Natural killer cell (primary cell): Measurements from ENCODE around the gene BTG3. TPM values are rescaled to one million over a fixed set of nuclear protein-coding genes. Genes with fewer than 3 reads are reported as not detected.

Experiments used
- ATAC-seq, 3 donors: fragments of 150-1000 bp in 2 of 3; fragments of 200-7000 bp in 1 of 3; cut with Tn5 transposase; 1 replicate in 1 of 3; 2 replicates in 2 of 3; pipeline ENCODE4 v1.10.0; 2021; ENCODE audit warnings: mild to moderate bottlenecking in 2 of 3, moderate library complexity in 2 of 3
- DNase-seq, 2 donors: peaks; one replicate each; pipeline versions ENCODE4 v3.0.0 to v3.0.0-alpha.2; 2013 to 2021; ENCODE audit warnings: mixed read lengths in 1 of 2
- H3K27ac ChIP-seq: one replicate; pipeline ENCODE4 v1.5.1; 2013; ENCODE audit warnings: mild to moderate bottlenecking, low read length
- H3K27me3 ChIP-seq: one replicate; pipeline ENCODE4 v1.6.1; 2013; ENCODE audit warnings: low read length; ENCODE audit not compliant: control insufficient read depth, insufficient read depth
- H3K36me3 ChIP-seq: one replicate; pipeline ENCODE4 v1.6.1; 2013; ENCODE audit warnings: low read length; ENCODE audit not compliant: control insufficient read depth, insufficient read depth
- H3K4me1 ChIP-seq: one replicate; pipeline ENCODE4 v1.6.1; 2013; ENCODE audit warnings: low read length; ENCODE audit not compliant: control insufficient read depth, insufficient read depth
- H3K4me3 ChIP-seq: one replicate; pipeline ENCODE4 v1.5.1; 2013; ENCODE audit warnings: low read length
- H3K9me3 ChIP-seq: one replicate; pipeline ENCODE4 v1.6.1; 2013; ENCODE audit warnings: low read length; ENCODE audit not compliant: control insufficient read depth, insufficient read depth
- H3K27ac Mint-ChIP-seq, 2 donors: one replicate each; pipeline ENCODE4 v1.8.0; 2022; ENCODE audit warnings: mild to moderate bottlenecking in 2 of 2, mixed read lengths in 2 of 2, moderate library complexity in 1 of 2
- H3K27me3 Mint-ChIP-seq, 2 donors: one replicate each; pipeline ENCODE4 v1.8.0; 2022; ENCODE audit warnings: low read depth in 2 of 2, mixed read lengths in 2 of 2
- H3K36me3 Mint-ChIP-seq: one replicate; pipeline ENCODE4 v1.8.0; 2022; ENCODE audit warnings: mixed read lengths
- H3K4me1 Mint-ChIP-seq, 2 donors: one replicate each; pipeline ENCODE4 v1.8.0; 2022; ENCODE audit warnings: mixed read lengths in 2 of 2
- H3K4me3 Mint-ChIP-seq: one replicate; pipeline ENCODE4 v1.8.0; 2022; ENCODE audit warnings: mild to moderate bottlenecking, moderate library complexity, mixed read lengths
- H3K9me3 Mint-ChIP-seq, 2 donors: one replicate each; pipeline ENCODE4 v1.8.0; 2022; ENCODE audit warnings: mixed read lengths in 2 of 2
- WGBS: methylation state at CpG from one replicate; pipeline ENCODE4 v1.1.7; 2013; ENCODE audit warnings: missing lambda C conversion rate; ENCODE audit not compliant: insufficient coverage; 5-methylcytosine and 5-hydroxymethylcytosine counted together
- intact Hi-C: fragments of 100-400 bp; cut with micrococcal nuclease; formaldehyde crosslinking; loops from one replicate; pipeline ENCODE4 v1.14.2; 2022
- total RNA-seq, 4 donors: library from RNA; stranded (reverse); fragments of 120-200 nt in 1 of 4; gene quantifications; one replicate each; pipeline versions ENCODE4 v1.2.3 to v1.2.4, GENCODE V29; 2013 to 2022
- TF ChIP-seq, protein P1 (sequence below): fragments of 200-600 bp; IDR thresholded peaks from one replicate; pipeline ENCODE4 v1.8.0; 2022; ENCODE audit warnings: antibody characterized with exemption

Gene BTG3
- total RNA-seq, 3 donors from 2014 or later (not counting 1 experiment from before 2014, with no cell fraction given) = 57.5 to 88.8 (median 70.9) TPM

DNA sequence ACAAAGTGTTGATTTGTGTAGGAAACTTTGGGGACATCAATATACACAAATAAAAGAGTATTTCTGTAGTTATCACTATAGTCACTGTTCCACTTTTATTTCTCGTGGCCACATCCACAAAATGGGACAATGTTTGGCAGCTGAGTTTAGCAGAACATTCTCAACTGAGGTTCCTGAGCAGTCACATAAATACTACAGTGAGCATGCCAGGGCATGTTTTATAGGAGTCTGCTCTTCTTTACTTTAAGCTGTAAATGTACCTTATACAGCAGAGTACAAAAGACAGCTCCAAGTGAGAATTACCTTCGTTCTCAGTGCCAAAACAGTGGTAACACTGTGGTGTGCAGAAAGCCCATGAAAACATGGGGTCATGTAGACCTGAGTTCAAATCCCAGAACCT, 5.0 kb downstream of the BTG3 start:
- no peaks in the 10 kb centered on the region for H3K27me3 Mint-ChIP-seq
- TF ChIP-seq, protein P1, sequence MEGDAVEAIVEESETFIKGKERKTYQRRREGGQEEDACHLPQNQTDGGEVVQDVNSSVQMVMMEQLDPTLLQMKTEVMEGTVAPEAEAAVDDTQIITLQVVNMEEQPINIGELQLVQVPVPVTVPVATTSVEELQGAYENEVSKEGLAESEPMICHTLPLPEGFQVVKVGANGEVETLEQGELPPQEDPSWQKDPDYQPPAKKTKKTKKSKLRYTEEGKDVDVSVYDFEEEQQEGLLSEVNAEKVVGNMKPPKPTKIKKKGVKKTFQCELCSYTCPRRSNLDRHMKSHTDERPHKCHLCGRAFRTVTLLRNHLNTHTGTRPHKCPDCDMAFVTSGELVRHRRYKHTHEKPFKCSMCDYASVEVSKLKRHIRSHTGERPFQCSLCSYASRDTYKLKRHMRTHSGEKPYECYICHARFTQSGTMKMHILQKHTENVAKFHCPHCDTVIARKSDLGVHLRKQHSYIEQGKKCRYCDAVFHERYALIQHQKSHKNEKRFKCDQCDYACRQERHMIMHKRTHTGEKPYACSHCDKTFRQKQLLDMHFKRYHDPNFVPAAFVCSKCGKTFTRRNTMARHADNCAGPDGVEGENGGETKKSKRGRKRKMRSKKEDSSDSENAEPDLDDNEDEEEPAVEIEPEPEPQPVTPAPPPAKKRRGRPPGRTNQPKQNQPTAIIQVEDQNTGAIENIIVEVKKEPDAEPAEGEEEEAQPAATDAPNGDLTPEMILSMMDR = no peak
- DNase-seq (no peak), ATAC-seq (no peak)
- H3K4me3 Mint-ChIP-seq = no peak overlapping the region
- WGBS = 77% methylated on average over 2 of the region's 2 CpGs
- no peak overlapping the region for H3K27ac Mint-ChIP-seq
- H3K27ac ChIP-seq = no peak overlapping the region
- H3K9me3 ChIP-seq = no peaks in the 10 kb centered on the region
- peaks cover 8% of the 10 kb centered on the region for H3K36me3 Mint-ChIP-seq
- no peak overlapping the region for H3K4me3 ChIP-seq
- H3K36me3 ChIP-seq = peaks cover 17% of the 10 kb centered on the region
- peaks cover 12% of the 10 kb centered on the region for H3K4me1 ChIP-seq
- peaks cover 24 to 25% of the 10 kb centered on the region in 2 donors for H3K4me1 Mint-ChIP-seq
- intact Hi-C loops = no loop called here
- no peaks in the 10 kb centered on the region for H3K9me3 Mint-ChIP-seq
- H3K27me3 ChIP-seq = no peaks in the 10 kb centered on the region

DNA sequence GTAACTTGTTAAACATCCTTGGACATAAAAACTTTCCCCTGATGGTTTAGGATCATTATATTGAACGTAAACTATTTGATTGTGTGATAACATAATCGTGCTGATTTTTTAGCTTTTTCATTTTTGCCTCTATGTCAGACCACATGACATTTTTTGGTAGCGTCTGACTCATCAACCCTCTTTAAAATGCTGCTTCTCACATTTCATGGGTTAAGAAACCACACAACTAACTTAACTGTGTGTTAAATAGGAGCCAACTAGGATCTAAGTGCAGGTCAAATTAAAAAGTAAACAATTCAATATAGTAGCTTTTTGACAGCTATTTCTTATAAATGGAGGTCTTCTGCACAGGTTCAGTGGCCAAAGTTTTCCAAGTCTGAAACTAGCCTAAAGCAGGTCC, 9.8 kb downstream of the BTG3 start:
- H3K4me1 Mint-ChIP-seq = peaks cover 7 to 17% of the 10 kb centered on the region in 2 donors
- TF ChIP-seq, protein P1 = no peak
- peaks cover 8% of the 10 kb centered on the region for H3K36me3 Mint-ChIP-seq
- WGBS = 83% methylated on average over 1 of the region's 3 CpGs
- peak overlapping the region in 1 of 2 donors; percentile 12 for H3K27ac Mint-ChIP-seq
- no peaks in the 10 kb centered on the region for H3K4me1 ChIP-seq
- no peaks in the 10 kb centered on the region for H3K27me3 Mint-ChIP-seq
- no peak overlapping the region for H3K4me3 Mint-ChIP-seq
- H3K27me3 ChIP-seq = no peaks in the 10 kb centered on the region
- peaks cover 26% of the 10 kb centered on the region for H3K36me3 ChIP-seq
- intact Hi-C loops = no loop called here
- DNase-seq (no peak), ATAC-seq (peak in 1 of 3 donors; percentile 46)
- no peak overlapping the region for H3K27ac ChIP-seq
- no peaks in the 10 kb centered on the region for H3K9me3 ChIP-seq
- H3K9me3 Mint-ChIP-seq = no peaks in the 10 kb centered on the region
- no peak overlapping the region for H3K4me3 ChIP-seq

DNA sequence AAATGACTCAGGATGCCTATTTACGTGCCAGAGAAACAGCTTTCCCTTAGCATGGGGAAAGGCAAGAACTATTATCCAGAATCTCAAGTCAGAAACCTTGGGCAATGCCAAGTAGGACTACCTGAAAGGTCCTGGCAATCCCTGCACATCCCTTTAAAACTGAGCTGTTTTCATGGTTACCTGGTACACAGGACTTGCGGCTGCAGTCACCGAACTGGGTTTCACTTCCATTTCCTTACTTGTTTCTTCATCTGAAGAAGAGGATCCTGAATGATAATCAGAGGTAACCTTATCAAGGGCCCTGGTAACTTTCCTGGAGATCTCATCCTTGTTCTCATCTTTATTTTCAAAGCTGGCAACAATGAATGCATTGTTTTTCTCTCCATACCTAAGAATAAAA, 14.3 kb downstream of the BTG3 start:
- Mint-ChIP-seq H3K36me3 (peaks cover 12% of the 10 kb centered on the region), H3K9me3 (no peaks in the 10 kb centered on the region), H3K4me3 (no peak overlapping the region), H3K27ac (no peak overlapping the region), H3K4me1 (peaks cover 2 to 13% of the 10 kb centered on the region in 2 donors), H3K27me3 (no peaks in the 10 kb centered on the region)
- peaks cover 40% of the 10 kb centered on the region for H3K36me3 ChIP-seq
- 84% methylated on average over 3 of the region's 3 CpGs for WGBS
- H3K9me3 ChIP-seq = no peaks in the 10 kb centered on the region
- H3K4me1 ChIP-seq = no peaks in the 10 kb centered on the region
- ATAC-seq (no peak), DNase-seq (no peak)
- no peaks in the 10 kb centered on the region for H3K27me3 ChIP-seq
- H3K4me3 ChIP-seq = no peak overlapping the region
- TF ChIP-seq, protein P1 = no peak
- no peak overlapping the region for H3K27ac ChIP-seq
- intact Hi-C loops = no loop called here

DNA sequence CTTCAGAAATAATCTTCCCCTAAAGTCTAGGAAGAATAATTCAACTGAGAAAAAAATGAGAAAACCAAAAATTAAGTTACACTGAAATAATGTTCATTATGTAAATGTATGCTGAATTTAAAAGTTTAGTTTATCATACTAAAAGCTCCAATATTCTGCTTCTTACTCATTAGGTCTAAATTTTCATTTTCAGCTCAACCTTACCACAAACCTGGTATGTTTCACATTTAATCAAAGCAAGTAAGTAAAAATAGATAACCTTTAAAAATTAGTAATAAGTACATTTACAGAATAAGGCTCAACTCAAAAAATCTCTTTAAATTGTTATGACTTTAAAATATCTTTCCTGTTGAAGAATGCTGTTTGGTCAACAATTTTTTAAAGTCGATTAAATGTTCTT, 15.0 kb downstream of the BTG3 start:
- H3K36me3 Mint-ChIP-seq = peaks cover 14% of the 10 kb centered on the region
- intact Hi-C loops = no loop called here

More for the DNA sequence above, 15.0 kb downstream of the BTG3 start:
- no peaks in the 10 kb centered on the region for H3K9me3 Mint-ChIP-seq
- H3K9me3 ChIP-seq = no peaks in the 10 kb centered on the region
- WGBS = no CpG with 5 or more reads among the region's 1 CpG
- H3K4me1 ChIP-seq = no peaks in the 10 kb centered on the region
- TF ChIP-seq, protein P1 = no peak
- DNase-seq (no peak), ATAC-seq (no peak)
- H3K4me1 Mint-ChIP-seq = peaks cover 0 to 6% of the 10 kb centered on the region in 2 donors
- H3K27me3 ChIP-seq = no peaks in the 10 kb centered on the region
- no peak overlapping the region for H3K4me3 Mint-ChIP-seq
- H3K4me3 ChIP-seq = no peak overlapping the region
- H3K36me3 ChIP-seq = peaks cover 37% of the 10 kb centered on the region
- no peaks in the 10 kb centered on the region for H3K27me3 Mint-ChIP-seq
- H3K27ac ChIP-seq = no peak overlapping the region
- H3K27ac Mint-ChIP-seq = no peak overlapping the region
